Stimulated activated CD4-positive, alpha-beta T cell treated with anti-CD3 and anti-CD28 coated beads, Interleukin-4, amount 100 ng/mL, for 1 hour (primary cell): ENCODE data around the gene APAF1.
A peak's percentile ranks its signal among the peaks of the same experiment; 100 is the strongest.
"Not testable (repeated sequence)": the region's sequence is repeated elsewhere in the genome, so short reads cannot be mapped to it uniquely, and the experiment has no call there.

ENCODE experiments used
- DNase-seq: peaks from one replicate; pipeline ENCODE4 v3.0.0-alpha.2; 2020

APAF1 gene, protein sequence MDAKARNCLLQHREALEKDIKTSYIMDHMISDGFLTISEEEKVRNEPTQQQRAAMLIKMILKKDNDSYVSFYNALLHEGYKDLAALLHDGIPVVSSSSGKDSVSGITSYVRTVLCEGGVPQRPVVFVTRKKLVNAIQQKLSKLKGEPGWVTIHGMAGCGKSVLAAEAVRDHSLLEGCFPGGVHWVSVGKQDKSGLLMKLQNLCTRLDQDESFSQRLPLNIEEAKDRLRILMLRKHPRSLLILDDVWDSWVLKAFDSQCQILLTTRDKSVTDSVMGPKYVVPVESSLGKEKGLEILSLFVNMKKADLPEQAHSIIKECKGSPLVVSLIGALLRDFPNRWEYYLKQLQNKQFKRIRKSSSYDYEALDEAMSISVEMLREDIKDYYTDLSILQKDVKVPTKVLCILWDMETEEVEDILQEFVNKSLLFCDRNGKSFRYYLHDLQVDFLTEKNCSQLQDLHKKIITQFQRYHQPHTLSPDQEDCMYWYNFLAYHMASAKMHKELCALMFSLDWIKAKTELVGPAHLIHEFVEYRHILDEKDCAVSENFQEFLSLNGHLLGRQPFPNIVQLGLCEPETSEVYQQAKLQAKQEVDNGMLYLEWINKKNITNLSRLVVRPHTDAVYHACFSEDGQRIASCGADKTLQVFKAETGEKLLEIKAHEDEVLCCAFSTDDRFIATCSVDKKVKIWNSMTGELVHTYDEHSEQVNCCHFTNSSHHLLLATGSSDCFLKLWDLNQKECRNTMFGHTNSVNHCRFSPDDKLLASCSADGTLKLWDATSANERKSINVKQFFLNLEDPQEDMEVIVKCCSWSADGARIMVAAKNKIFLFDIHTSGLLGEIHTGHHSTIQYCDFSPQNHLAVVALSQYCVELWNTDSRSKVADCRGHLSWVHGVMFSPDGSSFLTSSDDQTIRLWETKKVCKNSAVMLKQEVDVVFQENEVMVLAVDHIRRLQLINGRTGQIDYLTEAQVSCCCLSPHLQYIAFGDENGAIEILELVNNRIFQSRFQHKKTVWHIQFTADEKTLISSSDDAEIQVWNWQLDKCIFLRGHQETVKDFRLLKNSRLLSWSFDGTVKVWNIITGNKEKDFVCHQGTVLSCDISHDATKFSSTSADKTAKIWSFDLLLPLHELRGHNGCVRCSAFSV (N-terminal part only)

DNA sequence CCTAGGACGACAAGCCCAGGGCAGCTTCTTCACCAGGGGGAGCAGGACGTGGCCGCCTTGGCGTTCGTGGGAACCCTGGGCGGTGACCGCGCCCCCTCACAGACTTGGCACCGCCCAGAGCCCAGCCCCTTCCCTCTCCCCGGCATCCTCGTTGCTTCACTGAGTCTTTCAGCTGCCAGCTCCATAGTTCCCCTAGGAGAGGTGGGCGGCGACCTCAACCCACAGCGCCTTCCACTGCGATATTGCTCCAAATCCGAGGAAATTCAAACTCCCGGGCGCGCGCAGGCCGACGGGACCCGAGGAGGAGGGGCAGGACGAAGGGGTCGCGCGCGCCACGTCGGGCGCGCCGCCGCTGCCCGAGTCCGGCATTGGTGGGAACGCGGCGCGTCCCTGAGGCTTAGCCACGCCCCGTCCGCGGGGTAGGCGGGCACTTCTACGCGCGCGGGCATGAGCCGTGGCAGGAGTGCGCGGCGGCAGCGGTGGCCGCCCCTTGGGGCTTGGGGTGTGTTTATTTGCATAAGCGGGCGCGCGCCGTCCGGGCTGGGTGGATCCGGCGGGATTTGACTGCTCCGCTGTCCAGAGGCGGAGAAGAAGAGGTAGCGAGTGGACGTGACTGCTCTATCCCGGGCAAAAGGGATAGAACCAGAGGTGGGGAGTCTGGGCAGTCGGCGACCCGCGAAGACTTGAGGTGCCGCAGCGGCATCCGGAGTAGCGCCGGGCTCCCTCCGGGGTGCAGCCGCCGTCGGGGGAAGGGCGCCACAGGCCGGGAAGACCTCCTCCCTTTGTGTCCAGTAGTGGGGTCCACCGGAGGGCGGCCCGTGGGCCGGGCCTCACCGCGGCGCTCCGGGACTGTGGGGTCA lies at the start of gene APAF1, which contains the start of gene IKBIP:
APAF1 (plus strand) TSS at position 579 of the 860 bp plus-strand sequence. CDS start 3,070 bp downstream, outside the sequence.
IKBIP (minus strand) TSS at position 77 of the 860 bp plus-strand sequence. CDS start 87 bp downstream, outside the sequence.
- peak; percentile 97 for DNase-seq

DNA sequence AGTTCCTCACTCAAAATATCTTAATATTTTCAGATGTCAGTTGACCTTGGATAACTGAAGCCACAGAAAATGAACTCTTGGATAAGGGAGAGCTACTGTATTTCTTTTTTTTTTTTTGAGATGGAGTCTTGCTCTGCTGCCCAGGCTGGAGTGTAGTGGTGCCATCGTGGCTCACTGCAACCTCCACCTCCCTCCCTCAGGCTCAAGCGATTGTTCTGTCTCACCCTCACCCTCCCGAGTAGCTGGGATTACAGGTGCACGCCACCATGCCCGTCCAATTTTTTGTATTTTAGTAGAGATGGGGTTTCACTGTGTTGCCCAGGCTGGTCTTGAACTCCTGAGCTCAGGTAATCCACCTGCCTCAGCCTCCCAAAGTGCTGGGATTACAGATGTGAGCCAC lies 47.8 kb upstream of the APAF1 start:
- not testable (repeated sequence) for DNase-seq

DNA sequence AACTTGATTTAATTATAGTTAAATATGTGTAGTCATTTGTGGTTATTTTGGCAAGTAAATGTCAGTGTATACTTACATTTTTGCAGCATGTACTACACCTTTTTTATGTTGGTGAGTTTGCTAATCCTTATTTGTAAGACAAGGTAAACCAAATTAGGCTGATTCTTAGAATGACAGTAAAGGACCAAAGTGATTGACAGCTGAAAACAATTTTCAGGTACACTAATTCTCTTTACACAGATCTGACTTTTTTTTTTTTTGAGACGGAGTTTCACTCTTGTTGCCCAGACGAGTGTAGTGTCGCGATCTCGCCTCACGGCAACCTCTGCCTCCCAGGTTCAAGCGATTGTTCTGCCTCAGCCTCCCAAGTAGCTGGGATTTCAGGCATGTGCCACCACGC lies 43.2 kb upstream of the APAF1 start:
- no peak for DNase-seq

DNA sequence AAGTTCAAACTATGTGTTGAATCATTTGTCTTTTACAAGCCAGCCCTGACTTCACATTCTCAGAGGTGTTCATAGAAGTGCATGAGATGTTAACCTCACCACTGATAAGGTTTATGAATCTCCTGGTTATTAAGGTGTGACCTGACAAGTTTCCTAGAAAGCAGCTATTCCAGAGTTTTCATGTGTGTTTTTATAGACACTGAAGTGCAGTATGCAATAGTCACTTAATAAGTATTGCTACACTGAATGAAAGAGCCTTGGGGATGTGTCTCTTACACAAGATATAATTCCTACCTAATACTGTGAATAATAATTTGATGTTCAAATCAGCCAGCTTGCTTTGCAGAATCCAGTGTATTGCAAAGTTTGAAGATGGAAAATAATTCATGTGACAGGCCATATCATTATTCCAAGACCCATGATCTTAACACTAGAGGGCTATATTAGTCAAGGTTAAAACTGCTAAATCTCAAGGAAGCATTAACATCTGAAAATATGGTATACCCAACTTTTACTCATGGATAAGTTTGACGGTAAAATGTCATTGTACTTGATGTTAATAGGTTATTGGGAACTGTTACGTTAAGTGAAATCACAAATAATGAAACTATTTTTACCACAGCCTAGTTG lies 38.6 kb upstream of the APAF1 start:
- no peak for DNase-seq

DNA sequence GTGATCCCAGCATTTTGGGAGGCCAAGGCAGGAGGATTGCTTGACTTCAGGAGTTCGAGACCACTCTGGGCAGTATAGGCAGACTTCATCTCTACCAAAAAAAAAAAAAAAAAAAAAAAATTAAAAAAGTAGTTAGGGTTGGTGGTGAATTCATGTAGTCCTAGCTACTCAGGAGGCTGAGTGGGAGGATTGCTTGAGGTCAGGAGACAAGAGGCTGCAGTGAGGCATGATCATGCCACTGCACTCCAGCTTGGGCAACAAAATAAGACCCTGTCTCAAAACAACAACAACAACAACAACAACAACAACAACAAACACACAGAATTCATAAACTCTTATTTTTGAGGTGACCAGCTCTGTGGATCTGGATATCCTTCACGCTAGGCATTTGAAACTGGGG lies 34.5 kb upstream of the APAF1 start:
- no peak for DNase-seq

DNA sequence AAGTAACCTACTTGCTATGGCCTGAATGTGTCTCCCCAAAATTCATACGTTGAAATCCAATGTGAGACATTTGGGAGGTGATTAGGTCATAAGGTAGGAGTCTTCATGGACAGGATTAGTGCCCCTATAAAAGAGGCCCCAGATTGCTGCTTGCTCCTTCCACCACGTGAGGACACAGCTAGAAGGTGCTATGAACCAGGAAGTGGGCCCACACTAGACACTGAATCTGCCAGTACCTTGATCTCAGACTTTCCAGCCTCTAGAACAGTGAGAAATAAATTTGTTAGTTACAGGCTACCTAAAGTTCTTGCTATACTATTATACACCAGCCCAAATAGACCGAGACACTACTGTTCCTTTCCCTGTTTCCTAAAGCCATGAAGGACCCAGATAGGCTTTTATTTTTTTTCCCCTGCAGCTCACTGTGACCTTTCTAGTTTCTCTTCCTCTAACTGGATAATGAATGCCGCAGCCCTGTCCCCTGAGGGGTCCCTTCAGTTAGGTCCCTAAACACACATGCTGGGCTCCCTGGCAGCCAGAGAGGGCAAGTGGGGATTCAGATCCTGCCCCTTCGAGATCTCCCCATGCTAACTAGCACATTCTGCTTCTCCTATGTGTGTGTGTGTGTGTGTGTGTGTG lies 32.3 kb upstream of the APAF1 start:
- DNase-seq: no peak

DNA sequence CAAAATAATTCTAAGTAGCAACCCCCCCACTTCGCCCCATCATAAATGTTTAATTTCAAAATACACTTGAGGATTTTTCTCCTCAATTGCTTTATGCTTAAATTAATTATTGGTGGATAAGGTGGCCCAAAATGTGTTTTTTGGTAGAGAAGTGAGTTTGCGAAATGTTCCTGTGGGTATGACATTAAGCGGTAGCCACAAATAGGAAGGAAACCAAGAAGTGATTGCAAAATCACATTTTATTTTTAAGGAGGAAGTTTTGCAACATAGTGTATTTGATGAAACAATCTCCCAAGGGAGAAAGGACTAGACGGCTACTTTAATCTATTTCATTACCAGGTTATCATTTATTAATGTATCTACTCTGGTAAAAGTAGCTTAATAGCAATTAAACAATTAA lies 26.1 kb upstream of the APAF1 start:
- DNase-seq: no peak

DNA sequence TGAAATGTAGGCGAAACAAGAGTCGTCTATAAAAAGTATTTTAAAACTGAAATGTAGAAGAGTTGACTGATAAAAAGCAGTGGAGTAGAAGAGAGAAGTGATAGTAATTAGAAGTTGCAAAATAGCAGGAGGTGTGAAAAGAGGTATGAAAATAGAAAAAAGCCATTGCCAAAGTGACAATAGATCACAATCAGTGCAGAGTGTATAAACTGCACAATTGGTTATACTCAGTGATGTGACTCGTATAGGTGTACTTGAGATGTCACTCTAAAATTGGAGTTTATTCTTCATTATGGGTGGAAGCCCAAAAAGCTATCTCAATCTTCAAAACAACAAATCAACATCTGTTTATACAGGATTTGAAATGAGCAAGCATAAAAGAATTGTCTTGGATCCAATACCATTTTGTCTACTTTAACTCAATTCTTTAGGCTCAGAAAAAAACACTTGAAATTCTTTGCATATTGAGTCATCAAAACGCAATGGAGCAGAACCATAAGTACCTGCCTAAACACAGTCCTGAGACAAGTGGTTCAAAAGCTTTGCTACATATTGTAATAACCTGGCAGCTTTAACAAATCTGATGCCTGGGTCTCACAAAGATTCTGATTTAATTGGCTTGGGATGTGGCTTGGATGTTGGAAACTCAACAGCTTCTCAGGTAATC lies 9.3 kb upstream of the APAF1 start:
- no peak for DNase-seq

DNA sequence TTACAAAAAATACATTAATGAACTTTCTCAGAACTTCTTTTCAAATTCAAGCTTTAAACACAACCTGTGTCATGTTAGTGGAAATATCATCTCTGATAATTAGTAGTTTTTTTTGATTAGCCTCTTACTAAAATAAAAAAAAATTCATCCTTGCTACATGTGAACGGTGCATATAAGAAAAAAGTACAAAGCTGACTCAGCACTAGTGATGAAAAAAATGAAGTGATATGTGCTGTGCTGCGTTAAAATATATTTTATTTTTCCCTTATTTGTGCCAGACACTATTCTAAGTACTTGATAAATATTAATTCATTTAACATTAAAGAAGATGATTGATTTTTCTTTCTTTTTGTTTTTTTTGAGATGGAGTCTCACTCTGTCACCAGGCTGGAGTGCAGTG lies 8.0 kb upstream of the APAF1 start:
- no peak for DNase-seq

DNA sequence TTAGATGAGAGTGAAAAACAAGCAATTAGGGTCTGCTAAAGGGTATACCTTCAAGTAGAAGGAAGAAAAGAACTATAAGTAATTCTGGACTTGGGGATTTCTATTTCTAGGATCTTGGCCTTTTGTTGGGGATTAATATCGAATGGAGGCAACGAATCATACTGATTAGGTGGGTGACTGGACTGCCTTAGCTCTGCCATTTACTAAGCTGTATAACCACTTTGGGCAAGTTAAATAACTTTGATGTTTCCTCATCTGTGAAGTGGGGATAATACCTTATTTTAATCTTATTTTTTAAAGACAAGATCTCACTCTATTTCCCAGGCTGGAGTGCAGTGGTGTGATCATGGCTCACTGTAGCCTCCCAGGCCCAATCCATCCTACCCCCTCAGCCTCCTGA lies 7.1 kb upstream of the APAF1 start:
- DNase-seq: no peak

DNA sequence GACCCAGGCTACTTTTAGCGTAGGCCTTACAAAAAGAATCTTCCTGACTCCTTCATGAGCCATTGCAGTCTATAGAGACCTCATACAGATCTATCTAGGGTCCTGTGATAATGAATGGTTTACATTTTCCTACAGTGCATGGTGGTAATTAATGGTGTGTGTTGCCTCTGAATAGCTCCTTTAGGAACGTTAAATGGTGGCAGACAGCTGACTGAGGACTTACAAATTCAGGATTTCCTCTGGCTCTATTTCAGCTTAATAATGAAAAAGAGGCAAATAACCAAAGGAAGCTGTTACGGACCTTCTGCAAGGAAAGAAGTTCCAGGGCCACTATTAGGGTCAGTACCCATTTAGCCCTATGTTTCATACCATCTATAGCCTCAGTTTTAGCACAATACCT lies 5.6 kb upstream of the APAF1 start:
- DNase-seq: no peak

DNA sequence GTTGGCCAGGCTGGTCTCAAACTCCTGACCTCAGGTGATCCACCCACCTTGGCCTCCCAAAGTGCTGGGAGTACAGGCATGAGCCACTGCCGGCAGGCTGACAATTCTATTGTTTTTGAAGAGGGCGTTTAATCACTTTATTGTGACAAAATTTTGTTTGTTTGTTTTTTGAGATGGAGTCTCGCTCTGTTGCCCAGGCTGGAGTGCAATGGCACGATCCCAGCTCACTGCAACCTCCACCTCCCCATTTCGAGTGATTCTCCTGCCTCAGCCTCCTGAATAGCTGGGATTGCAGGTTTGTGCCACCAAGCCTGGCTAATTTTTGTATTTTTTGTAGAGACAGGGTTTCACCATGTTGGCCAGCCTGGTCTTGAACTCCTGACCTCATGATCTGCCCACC lies 2.3 kb upstream of the APAF1 start:
- DNase-seq: not testable (repeated sequence)

DNA sequence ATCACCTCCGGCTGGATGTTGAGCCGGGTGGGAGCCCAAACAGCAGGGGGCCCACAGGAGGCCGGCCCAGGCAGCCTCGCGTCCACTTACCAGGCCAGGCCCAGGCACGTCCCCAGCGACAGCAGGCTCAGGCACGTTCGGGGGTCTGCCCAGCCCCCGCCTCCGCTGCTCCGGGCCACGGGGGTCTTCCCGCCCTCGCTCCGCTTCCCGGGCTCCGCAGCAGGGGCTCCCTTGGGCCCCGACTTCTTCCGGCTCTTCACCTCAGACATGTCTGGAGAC lies 718 bp upstream of the APAF1 start:
- DNase-seq: no peak

DNA sequence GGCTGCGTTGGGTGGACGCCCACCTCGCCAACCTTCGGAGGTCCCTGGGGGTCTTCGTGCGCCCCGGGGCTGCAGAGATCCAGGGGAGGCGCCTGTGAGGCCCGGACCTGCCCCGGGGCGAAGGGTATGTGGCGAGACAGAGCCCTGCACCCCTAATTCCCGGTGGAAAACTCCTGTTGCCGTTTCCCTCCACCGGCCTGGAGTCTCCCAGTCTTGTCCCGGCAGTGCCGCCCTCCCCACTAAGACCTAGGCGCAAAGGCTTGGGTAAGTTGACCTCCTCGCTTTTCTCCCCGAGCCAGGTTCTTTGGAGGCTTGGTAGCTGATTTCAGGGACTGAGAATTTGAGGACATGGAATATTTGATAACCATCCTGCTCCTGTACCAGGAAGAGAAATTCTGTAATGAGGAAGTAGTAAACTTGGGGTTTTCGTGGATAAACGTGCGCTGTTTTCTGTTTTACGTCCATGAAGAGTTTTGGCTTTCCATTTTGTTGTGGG lies 530 bp downstream of the APAF1 start:
- DNase-seq: no peak

DNA sequence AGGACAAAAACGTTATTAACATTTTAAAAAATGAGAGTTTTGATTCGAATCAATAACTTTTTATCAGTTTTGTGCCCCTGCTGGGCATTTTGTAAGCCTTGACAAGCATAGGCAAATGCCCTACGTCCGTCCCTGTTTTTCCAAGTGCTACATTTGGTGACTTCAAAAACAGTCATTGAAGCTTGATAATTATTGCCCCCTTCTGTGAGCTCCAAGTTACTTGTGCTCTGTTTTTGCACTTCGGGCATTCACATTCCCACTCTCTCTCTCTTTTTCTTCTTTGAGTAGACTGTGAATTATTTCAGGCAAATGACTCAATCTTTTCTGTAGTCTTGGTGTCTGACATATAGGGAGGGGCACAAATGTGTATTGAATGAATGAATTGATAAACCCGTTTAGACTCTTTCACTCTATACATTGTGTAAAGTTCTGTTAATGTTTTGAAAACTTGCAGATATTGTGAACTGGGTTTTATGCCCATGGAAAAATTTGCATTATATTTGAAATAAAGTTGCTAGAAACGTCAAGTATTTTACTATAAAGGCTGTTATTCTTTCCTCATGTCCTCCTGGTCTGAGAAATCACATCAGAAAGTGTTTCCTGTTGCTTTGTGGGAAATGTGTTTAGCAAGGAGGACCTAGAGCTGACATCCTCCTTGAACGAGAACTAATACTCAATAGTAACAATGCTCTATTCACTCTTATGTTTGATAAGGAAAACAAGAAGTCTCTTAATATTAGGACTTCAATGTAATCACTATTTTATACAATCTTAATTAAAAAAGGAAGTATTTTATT lies 1.4 kb downstream of the APAF1 start:
- DNase-seq: no peak

DNA sequence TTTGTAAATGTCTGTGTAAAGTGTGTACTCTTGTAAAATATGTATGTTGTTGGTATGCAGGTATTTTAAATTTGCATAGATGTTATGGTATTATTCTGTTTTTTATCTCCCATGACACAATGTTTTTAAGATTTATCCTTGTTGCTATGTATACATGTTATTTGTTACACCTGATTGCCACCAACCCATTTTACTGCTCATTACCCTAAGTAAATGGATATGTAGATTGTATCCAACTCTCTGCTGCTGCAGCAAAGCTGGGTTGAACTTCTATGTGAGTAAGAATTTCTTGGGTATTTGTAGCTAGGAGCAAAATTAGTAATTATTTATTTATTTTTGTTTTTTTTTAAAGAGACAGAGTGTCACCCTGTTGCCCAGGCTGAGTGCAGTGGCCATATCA lies 6.2 kb downstream of the APAF1 start:
- DNase-seq: no peak

DNA sequence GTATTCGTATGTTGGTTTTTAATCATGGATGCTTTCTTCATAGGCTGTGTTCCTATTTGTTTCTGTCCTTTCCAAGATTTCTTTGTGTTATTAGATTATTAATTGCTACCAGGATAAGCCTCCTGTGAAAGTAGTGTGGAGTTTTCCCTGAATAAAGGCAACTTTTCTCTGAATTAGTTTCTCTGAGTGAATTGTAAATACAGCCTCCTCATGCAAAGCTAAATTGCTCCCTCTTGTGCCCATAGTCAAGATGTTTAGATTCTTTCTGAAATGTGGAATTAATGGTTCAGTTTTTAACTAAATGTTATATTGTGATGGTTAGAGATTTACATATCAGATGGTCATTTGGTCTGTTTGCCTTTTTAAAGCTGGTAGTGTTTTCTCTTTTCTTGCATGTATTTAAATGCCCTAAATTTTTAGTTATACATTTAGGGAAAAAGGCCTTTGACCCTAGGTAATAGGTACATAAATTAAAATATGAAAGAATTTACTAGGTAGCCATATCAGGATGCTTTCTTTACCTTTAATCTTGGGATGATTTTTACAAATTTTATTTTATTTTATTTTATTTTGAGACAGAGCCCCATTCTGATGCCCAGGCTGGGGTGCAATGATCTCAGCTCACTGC lies 8.9 kb downstream of the APAF1 start:
- DNase-seq: no peak

DNA sequence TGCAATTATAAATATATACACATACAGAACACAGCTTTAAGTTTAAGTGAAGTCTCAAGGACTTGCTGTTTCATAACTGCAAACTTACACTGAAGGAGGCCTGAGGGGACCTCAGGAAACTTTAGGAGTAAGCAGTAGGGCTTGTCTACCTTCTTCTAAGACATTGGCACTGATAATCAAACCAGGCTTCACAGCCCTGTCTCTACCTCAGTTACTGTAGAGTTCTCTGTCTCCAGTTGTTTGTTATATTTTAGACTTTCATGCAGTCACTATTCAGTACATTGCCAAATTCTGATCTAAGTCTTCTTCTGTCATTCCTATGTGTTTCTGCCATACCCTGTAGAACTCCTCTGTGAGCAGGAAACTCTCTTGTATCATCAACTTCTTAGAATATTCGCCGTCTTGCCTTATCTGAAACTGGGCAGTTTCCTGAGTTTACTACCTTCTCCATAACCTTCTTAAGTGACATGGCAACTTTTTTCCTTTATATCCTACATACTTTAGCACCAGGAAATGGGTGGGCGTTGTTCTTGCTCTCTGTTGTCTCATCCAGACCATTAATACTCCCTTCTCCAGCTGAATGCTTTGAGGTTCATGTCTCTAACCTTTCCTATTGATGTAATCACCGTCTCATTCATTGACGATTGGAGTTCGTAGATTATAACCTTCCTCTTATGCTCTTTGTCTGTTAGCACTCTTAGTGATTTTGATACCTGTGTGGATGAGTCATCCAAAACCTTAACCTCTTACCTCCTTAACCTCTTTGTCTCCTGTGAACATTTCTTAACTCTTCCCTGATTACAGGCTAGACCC lies 11.4 kb downstream of the APAF1 start:
- no peak for DNase-seq

DNA sequence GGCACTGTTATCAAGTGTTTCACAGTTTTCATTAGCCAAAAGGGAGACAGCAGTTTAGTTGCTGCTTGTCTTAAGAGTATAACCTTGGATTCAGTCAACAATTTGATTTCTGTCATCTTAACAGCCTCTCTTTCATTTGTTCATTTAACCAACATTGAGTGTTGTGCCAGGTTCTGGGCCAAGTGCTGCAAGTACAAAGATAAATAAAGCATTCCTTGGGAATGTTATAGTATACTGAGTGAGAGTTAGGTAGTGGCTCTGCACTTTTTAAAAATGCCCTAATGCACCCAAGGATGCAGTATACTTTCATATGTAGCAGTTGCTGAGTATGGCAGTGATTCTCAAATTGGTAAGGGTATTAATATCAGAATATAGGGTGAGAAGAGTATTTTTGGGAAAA lies 15.4 kb downstream of the APAF1 start:
- DNase-seq: no peak
